ENCODE data around the gene AP5Z1.
"Not testable (repeated sequence)": the region's sequence is repeated elsewhere in the genome, so short reads cannot be mapped to it uniquely, and the experiment has no call there.

Gene AP5Z1

GRCh38 chr7:4797858-4798705 lies 22.7 kb downstream of the AP5Z1 start:
- DNase-seq (ENCODE audit: low read depth): no peak
- H3K4me3 ChIP-seq (ENCODE audit: low read depth, low read length): no peak overlapping the region
- TF ChIP-seq CTCF (IDR thresholded peaks at IDR 0.05; ENCODE audit: control insufficient read depth, extremely low read depth, insufficient read depth): peak; percentile 99

DNA sequence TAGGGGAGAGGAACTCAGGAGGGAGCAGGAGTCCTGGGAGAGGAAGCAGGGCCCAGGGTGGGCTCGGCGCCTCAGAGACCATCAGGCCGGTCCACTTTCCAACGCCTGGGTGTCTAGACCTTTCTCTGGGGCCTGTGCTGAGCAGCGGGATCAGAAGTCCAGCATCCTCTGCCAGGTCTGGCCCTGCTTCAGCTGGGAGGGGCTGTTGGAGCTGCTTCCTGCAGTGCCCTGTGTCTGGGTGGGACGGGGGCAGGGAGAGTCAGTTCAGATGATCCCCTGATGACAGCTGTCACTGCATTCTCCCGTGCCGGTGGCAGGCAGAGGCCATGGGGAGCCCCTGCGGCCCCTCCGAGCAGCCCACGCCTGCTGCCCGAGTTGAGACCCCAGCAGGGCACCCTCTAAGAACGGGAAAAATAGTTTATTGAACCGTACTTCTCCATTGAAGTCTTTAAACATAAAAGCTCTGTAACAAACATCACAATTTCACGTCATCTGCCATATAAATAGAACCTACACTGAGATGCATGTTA lies 23.3 kb downstream of the AP5Z1 start:
- no peak for TF ChIP-seq CTCF (IDR thresholded peaks at IDR 0.05; ENCODE audit: control insufficient read depth, extremely low read depth, insufficient read depth)
- no peak for DNase-seq (ENCODE audit: low read depth)
- H3K4me3 ChIP-seq (ENCODE audit: low read depth, low read length): no peak overlapping the region

GRCh38 chr7:4799508-4800268 lies 24.3 kb downstream of the AP5Z1 start:
- no peak overlapping the region for H3K4me3 ChIP-seq (ENCODE audit: low read depth, low read length)
- TF ChIP-seq CTCF (IDR thresholded peaks at IDR 0.05; ENCODE audit: control insufficient read depth, extremely low read depth, insufficient read depth): no peak
- DNase-seq (ENCODE audit: low read depth): no peak

DNA sequence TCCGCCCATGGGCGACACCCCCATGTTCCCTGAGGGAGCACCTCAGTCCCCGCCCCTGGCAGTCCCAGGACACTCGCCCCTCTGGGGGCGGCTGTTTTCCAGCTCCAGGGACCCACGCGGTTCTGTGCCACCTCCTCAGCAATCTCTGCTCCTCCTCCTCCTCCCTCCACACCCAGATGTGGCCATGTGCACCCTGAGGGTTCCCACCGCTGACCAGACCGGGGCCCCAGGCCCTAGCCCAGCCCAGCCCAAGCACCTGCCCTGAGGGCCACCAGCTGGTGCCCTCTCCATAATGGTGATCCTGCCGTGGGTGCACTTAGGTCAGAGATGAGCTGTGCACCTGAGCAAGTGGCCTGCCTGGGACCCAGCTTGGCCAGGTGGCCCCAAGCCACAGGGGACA lies 25.1 kb downstream of the AP5Z1 start:
- no peak overlapping the region for H3K4me3 ChIP-seq (ENCODE audit: low read depth, low read length)
- no peak for TF ChIP-seq CTCF (IDR thresholded peaks at IDR 0.05; ENCODE audit: control insufficient read depth, extremely low read depth, insufficient read depth)
- no peak for DNase-seq (ENCODE audit: low read depth)

DNA sequence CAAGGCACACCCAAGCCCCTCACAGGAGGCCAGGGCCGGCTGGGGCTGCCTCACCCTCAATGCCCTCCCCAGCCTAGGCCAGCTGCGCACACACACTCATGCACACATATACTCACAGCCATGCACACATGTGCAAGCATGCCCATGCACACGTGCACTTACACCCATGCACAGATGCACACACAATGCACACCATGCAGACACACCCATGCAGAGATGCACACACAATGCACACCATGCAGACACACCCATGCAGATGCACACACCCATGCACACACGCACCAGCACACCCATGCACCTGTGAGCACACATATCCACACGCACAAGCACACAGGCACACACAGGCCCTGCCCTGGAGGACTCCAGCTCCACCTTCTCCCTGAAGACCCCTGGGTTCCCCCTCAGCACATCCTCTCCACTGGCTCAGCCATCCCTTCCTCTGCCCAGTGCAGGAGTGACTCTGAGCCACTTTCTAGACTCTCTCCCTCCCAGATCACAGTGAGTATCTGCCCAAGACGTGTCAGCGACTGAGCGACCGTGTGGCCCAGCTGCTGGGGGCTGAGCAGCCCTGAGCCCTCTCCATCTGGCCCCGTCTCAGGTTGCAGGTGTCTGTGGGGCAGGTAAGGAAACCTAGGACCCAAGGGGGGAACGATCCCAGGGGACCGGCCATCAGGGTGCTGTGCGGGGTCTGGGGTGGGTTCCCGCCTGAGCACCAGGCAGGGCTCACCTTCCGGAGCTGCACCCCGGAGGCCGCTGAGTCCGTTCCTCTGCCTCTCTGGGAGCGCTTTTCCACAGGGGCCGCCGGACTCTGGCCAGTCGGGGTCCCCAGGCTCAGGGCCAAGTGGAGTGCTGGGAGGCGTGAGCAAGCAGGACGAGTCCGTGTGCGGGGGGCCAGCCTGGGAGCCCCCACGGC lies 25.8 kb downstream of the AP5Z1 start:
- no peak for TF ChIP-seq CTCF (IDR thresholded peaks at IDR 0.05; ENCODE audit: control insufficient read depth, extremely low read depth, insufficient read depth)
- DNase-seq (ENCODE audit: low read depth): no peak
- H3K4me3 ChIP-seq (ENCODE audit: low read depth, low read length): no peak overlapping the region

GRCh38 chr7:4801839-4802231 lies 26.4 kb downstream of the AP5Z1 start:
- no peak overlapping the region for H3K4me3 ChIP-seq (ENCODE audit: low read depth, low read length)
- no peak for TF ChIP-seq CTCF (IDR thresholded peaks at IDR 0.05; ENCODE audit: control insufficient read depth, extremely low read depth, insufficient read depth)
- no peak for DNase-seq (ENCODE audit: low read depth)

DNA sequence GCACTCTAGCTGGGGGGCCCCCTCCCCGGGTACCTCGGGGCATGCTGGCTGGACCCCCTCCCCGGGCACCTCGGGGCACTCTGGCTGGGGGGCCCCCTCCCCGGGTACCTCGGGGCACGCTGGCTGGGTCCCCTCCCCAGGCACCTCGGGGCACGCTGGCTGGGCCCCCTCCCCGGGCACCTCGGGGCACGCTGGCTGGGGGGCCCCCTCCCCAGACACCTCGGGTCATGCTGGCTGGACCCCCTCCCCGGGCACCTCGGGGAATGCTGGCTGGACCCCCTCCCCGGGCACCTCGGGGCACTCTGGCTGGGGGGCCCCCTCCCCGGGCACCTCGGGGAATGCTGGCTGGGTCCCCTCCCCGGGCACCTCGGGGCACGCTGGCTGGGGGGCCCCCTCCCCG lies 27.2 kb downstream of the AP5Z1 start:
- not testable (repeated sequence) for DNase-seq (ENCODE audit: low read depth); H3K4me3 ChIP-seq (ENCODE audit: low read depth, low read length)
